K562 (cell line): Measurements from ENCODE around the gene FBXW8. TPM values are rescaled to one million over a fixed set of nuclear protein-coding genes. Genes with fewer than 3 reads are reported as not detected.

Source experiments
- ATAC-seq: fragments of 200-7000 bp; cut with Tn5 transposase; 3 replicates; pipeline ENCODE4 v1.9.1; 2020; ENCODE audit warnings: moderate library complexity
- Bru-seq: library from RNA; stranded (reverse); fragments of 400-500 nt; gene quantifications from one replicate; lab custom pipeline; 2021; lab: Mats Ljungman, UMichigan
- BruChase-seq, 2 experiments: library from RNA; stranded (reverse); fragments of 400-500 nt; gene quantifications; one replicate each; lab custom pipeline; 2021; lab: Mats Ljungman, UMichigan
- BruUV-seq: library from RNA; stranded (reverse); fragments of 400-500 nt; replicated peaks from 2 replicates; lab custom pipeline; 2021; lab: Mats Ljungman, UMichigan
- CTCF ChIA-PET: fragments of 300-600 bp; formaldehyde crosslinking; extraction: SDS; loops from one replicate; lab custom pipeline; 2021; ENCODE audit warnings: low intra/inter-chr PET ratio; lab: Yijun Ruan, JAX
- POLR2A ChIA-PET: fragments of 300-600, 350-650 bp; sonication (Branson Sonifier 250); formaldehyde crosslinking; extraction: SDS; loops from one replicate; lab custom pipeline; 2021; ENCODE audit warnings: antibody characterized with exemption, inconsistent platforms; lab: Yijun Ruan, JAX
- DNase-seq, 4 experiments: peaks; one replicate each; pipeline versions ENCODE4 v3.0.0 to v3.0.0-alpha.2; 2011 to 2018; ENCODE audit warnings: low spot score in 3 of 4, mixed read lengths in 3 of 4; ENCODE audit errors: extremely low read depth in 1 of 4
- FAIRE-seq: peaks from 2 replicates; lab custom pipeline; 2011; peaks lifted over from hg19 to GRCh38; lab: Jason Lieb, UNC
- H2AFZ ChIP-seq: 2 replicates; pipeline ENCODE4 v1.6.0; 2011; ENCODE audit warnings: low read depth, low read length, control low read depth, inconsistent platforms
- H3K27ac ChIP-seq: fragments of 200-600 bp; 3 replicates; pipeline ENCODE4 v1.8.0; 2011; ENCODE audit warnings: low read depth, mild to moderate bottlenecking, control low read depth, inconsistent platforms, low read length, moderate library complexity, mixed read lengths; ENCODE audit errors: extremely low read depth
- H3K27me3 ChIP-seq, 2 experiments: fragments of 300-600 bp in 1 of 2; 2 replicates in 1 of 2; 3 replicates in 1 of 2; pipeline versions ENCODE4 v1.6.0 to v1.8.0; 2011; ENCODE audit warnings: inconsistent platforms in 2 of 2, low read length in 2 of 2, mild to moderate bottlenecking in 1 of 2, mixed read lengths in 1 of 2, moderate library complexity in 1 of 2; ENCODE audit not compliant: control insufficient read depth in 2 of 2, insufficient read depth in 2 of 2
- H3K36me3 ChIP-seq: fragments of 300-600 bp; 3 replicates; pipeline ENCODE4 v1.8.0; 2011; ENCODE audit warnings: mild to moderate bottlenecking, low read length, inconsistent platforms; ENCODE audit not compliant: control insufficient read depth, insufficient read depth
- H3K4me1 ChIP-seq, 2 experiments: fragments of 200-600 bp in 1 of 2; replicated peaks in 1 of 2; 2 replicates in 1 of 2; 3 replicates in 1 of 2; pipeline versions ENCODE4 v1.5.1 to v1.8.0; 2011; ENCODE audit warnings: inconsistent platforms in 2 of 2, low read length in 2 of 2, mild to moderate bottlenecking in 1 of 2, mixed read lengths in 1 of 2, moderate library complexity in 1 of 2; ENCODE audit not compliant: control insufficient read depth in 2 of 2, insufficient read depth in 2 of 2
- H3K4me2 ChIP-seq: 2 replicates; pipeline ENCODE4 v1.6.1; 2011; ENCODE audit warnings: low read length, control low read depth, inconsistent platforms, mixed read lengths; ENCODE audit not compliant: insufficient read depth
- H3K4me3 ChIP-seq: fragments of 200-600 bp; sonication (generic), shearing (Covaris generic); 2 replicates; pipeline ENCODE4 v1.5.1; 2016; ENCODE audit warnings: control low read depth, inconsistent platforms
- H3K79me2 ChIP-seq: fragments of 200-600 bp; 3 replicates; pipeline ENCODE4 v1.8.0; 2011; ENCODE audit warnings: low read length, inconsistent platforms; ENCODE audit not compliant: control insufficient read depth, insufficient read depth
- H3K9ac ChIP-seq, 2 experiments: 2 replicates each; pipeline versions ENCODE4 v1.6.0 to v1.6.1; 2011; ENCODE audit warnings: low read depth in 2 of 2, low read length in 2 of 2, control low read depth in 1 of 2, inconsistent platforms in 1 of 2, mild to moderate bottlenecking in 1 of 2, mixed read lengths in 1 of 2; ENCODE audit not compliant: insufficient read depth in 1 of 2
- H3K9me1 ChIP-seq: one replicate; pipeline ENCODE4 v1.6.0; 2011; ENCODE audit warnings: inconsistent platforms, mild to moderate bottlenecking, low read length, moderate library complexity; ENCODE audit not compliant: control insufficient read depth, insufficient read depth
- H3K9me3 ChIP-seq: replicated peaks from 2 replicates; pipeline ENCODE4 v1.5.1; 2011; ENCODE audit warnings: low read depth, low read length, inconsistent platforms; ENCODE audit not compliant: control insufficient read depth, insufficient read depth
- H4K20me1 ChIP-seq: replicated peaks from 2 replicates; pipeline ENCODE4 v1.6.1; 2011; ENCODE audit warnings: low read length, inconsistent platforms, mixed read lengths; ENCODE audit not compliant: control insufficient read depth, insufficient read depth
- FOSL1 ChIP-seq: fragments of 200-800 bp; sonication (Bioruptor generic); conservative IDR thresholded peaks from 2 replicates; pipeline ENCODE4 v1.6.1; 2016; ENCODE audit warnings: missing genetic modification characterization, missing compliant biosample characterization
- KDM2B ChIP-seq: fragments of 250-450 bp; sonication (Bioruptor Pico); IDR thresholded peaks from 2 replicates; pipeline ENCODE4 v1.8.0; 2021; ENCODE audit warnings: mild to moderate bottlenecking, moderate library complexity
- RB1 ChIP-seq: fragments of 450-650 bp; IDR thresholded peaks from 2 replicates; pipeline ENCODE4 v1.6.1; 2017; ENCODE audit warnings: low read depth, mild to moderate bottlenecking
- SETDB1 ChIP-seq: IDR thresholded peaks from one replicate; pipeline ENCODE4 v1.6.1; 2012; ENCODE audit warnings: low read length, control low read depth, inconsistent platforms
- YBX1 ChIP-seq: fragments of 450-650 bp; IDR thresholded peaks from 2 replicates; pipeline ENCODE4 v1.7.1; 2016; ENCODE audit warnings: mild to moderate bottlenecking
- ZBTB7A ChIP-seq: IDR thresholded peaks from 2 replicates; pipeline ENCODE4 v1.6.1; 2011; ENCODE audit warnings: low read depth, mild to moderate bottlenecking, low read length, moderate library complexity, borderline replicate concordance; ENCODE audit not compliant: control insufficient read depth
- ZKSCAN1 ChIP-seq: fragments of 150-350 bp; IDR thresholded peaks from 2 replicates; pipeline ENCODE4 v1.6.1; 2016; ENCODE audit warnings: low read depth, low read length
- ZNF76 ChIP-seq: fragments of 250-450 bp; sonication (Bioruptor Pico); IDR thresholded peaks from 2 replicates; pipeline ENCODE4 v1.4.0; 2020; ENCODE audit warnings: mild to moderate bottlenecking, moderate library complexity, borderline replicate concordance
- WGBS: fragments of 100-300 bp; shearing (Covaris generic); methylation state at CpG from one replicate; pipeline ENCODE4 v1.1.6; 2016; ENCODE audit warnings: low coverage, mixed read lengths; ENCODE audit not compliant: insufficient coverage; ENCODE audit errors: missing lambda C conversion rate; 5-methylcytosine and 5-hydroxymethylcytosine counted together
- in situ Hi-C: fragments of 300-500 bp; cut with MboI; formaldehyde crosslinking; loops from 4 replicates; pipeline ENCODE4 v1.15.0; 2018; ENCODE audit warnings: inconsistent platforms, mixed read lengths
- intact Hi-C: fragments of 100-400 bp; cut with micrococcal nuclease; formaldehyde crosslinking; loops from 2 replicates; pipeline ENCODE4 v1.14.2; 2022
- long read RNA-seq, 3 experiments: library from polyadenylated mRNA in 2 of 3; library from RNA in 1 of 3; unstranded in 2 of 3; stranded (forward) in 1 of 3; transcript quantifications; one replicate each; pipeline ENCODE4 v2.0.0, GENCODE V29; 2019 to 2022
- polyA minus RNA-seq, 3 experiments: library from RNA; depleted of rRNA, polyadenylated mRNA; stranded (reverse); fragments of >200 nt; gene quantifications; 2 replicates each; pipeline ENCODE4 v1.2.3, GENCODE V29; 2011
- polyA plus RNA-seq, 8 experiments: library from polyadenylated mRNA; depleted of rRNA in 4 of 8; stranded (reverse) in 5 of 8; unstranded in 3 of 8; fragments of >200 nt; fragmentation: Nextera tagmentation in 2 of 8; fragmentation: Illumina TruSeq in 1 of 8; extraction: Ambion mirVana in 2 of 8; extraction: Trizol in 1 of 8; gene quantifications; 2 replicates each; pipeline versions ENCODE4 v1.2.1 to v1.2.3, GENCODE V29; 2011 to 2014; ENCODE audit warnings: inconsistent platforms in 1 of 8, missing spikeins in 1 of 8
- total RNA-seq, 7 experiments: library from RNA; depleted of rRNA in 6 of 7; stranded (reverse); fragments of >200 nt in 6 of 7; fragmentation: Illumina TruSeq in 2 of 7; extraction: Trizol in 2 of 7; gene quantifications; 2 replicates each; pipeline versions ENCODE4 v1.2.1 to v1.2.3, GENCODE V29; 2011 to 2021; ENCODE audit warnings: low replicate concordance in 1 of 7
- TF ChIP-seq, protein P1 (sequence below), 2 experiments: fragments of 150-350 bp in 1 of 2; IDR thresholded peaks; 2 replicates each; pipeline ENCODE4 v1.6.1; 2012 to 2016; ENCODE audit warnings: low read depth in 2 of 2, low read length in 2 of 2, mild to moderate bottlenecking in 1 of 2, moderate library complexity in 1 of 2

The FBXW8 gene, protein sequence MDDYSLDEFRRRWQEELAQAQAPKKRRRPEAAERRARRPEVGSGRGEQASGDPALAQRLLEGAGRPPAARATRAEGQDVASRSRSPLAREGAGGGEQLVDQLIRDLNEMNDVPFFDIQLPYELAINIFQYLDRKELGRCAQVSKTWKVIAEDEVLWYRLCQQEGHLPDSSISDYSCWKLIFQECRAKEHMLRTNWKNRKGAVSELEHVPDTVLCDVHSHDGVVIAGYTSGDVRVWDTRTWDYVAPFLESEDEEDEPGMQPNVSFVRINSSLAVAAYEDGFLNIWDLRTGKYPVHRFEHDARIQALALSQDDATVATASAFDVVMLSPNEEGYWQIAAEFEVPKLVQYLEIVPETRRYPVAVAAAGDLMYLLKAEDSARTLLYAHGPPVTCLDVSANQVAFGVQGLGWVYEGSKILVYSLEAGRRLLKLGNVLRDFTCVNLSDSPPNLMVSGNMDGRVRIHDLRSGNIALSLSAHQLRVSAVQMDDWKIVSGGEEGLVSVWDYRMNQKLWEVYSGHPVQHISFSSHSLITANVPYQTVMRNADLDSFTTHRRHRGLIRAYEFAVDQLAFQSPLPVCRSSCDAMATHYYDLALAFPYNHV
- total RNA-seq (2011; cell fraction: chromatin; rRNA removed; ENCODE audit: low replicate concordance) = 22.7 and 26.4 TPM in 2 replicates
- 9.8 and 11.3 TPM in 2 replicates for total RNA-seq (2011; cell fraction: nucleolus; rRNA removed)
- total RNA-seq (2011; cell fraction: nucleoplasm; rRNA removed) = 17.7 and 31.7 TPM in 2 replicates
- total RNA-seq (2014; rRNA removed) (6.7 and 7.0 TPM in 2 replicates), total RNA-seq (2014; rRNA removed; fragmentation: Illumina TruSeq; extraction: Trizol) (2.7 and 3.9 TPM in 2 replicates), total RNA-seq (2015; rRNA removed; fragmentation: Illumina TruSeq; extraction: Trizol) (4.0 and 4.1 TPM in 2 replicates), total RNA-seq (2021) (8.1 and 8.3 TPM in 2 replicates), polyA plus RNA-seq (2011; rRNA removed) (6.7 and 9.7 TPM in 2 replicates), polyA plus RNA-seq (2014; fragmentation: Illumina TruSeq; extraction: Trizol) (4.8 and 6.2 TPM in 2 replicates), polyA plus RNA-seq (2014; fragmentation: Nextera tagmentation; extraction: Ambion mirVana) (under 1 TPM; 0.58 to 0.69 TPM), polyA plus RNA-seq (2014; rRNA removed) (3.6 and 4.4 TPM in 2 replicates), polyA minus RNA-seq (2011; rRNA and poly(A)+ RNA removed) (15.4 and 19.4 TPM in 2 replicates), Bru-seq, nascent RNA (percentile 68 among the genes with signal in this experiment), BruChase-seq, experiment 1, labeled RNA remaining after a 2-hour chase (percentile 65 among the genes with signal in this experiment), BruChase-seq, experiment 2, labeled RNA remaining after a 6-hour chase (percentile 62 among the genes with signal in this experiment)
- 6.4 and 7.3 TPM in 2 replicates for polyA plus RNA-seq (2011; cell fraction: cytosol; rRNA removed)
- 13.8 and 15.6 TPM in 2 replicates for polyA plus RNA-seq (2011; cell fraction: nucleus; rRNA removed)
- 4.6 and 9.9 TPM in 2 replicates for polyA plus RNA-seq (2012)
- 5.4 and 9.7 TPM in 2 replicates for polyA minus RNA-seq (2011; cell fraction: cytosol; rRNA and poly(A)+ RNA removed)
- 9.0 and 12.6 TPM in 2 replicates for polyA minus RNA-seq (2011; cell fraction: nucleus; rRNA and poly(A)+ RNA removed)
- long read RNA-seq, experiment 1, full-length matches to known transcripts = 12 of 36 reads
- long read RNA-seq, experiment 1, partial matches to known transcripts = 4 of 36 reads
- long read RNA-seq, experiment 1, other reads (novel, unspliced or antisense) = 20 of 36 reads
- long read RNA-seq, experiment 2, full-length matches to known transcripts = 2 of 6 reads
- long read RNA-seq, experiment 2, partial matches to known transcripts = 0 of 6 reads
- long read RNA-seq, experiment 2, other reads (novel, unspliced or antisense) = 4 of 6 reads
- long read RNA-seq, experiment 3, full-length matches to known transcripts = 1 of 1 reads
- long read RNA-seq, experiment 3, partial matches to known transcripts = 0 of 1 reads
- long read RNA-seq, experiment 3, other reads (novel, unspliced or antisense) = 0 of 1 reads

DNA sequence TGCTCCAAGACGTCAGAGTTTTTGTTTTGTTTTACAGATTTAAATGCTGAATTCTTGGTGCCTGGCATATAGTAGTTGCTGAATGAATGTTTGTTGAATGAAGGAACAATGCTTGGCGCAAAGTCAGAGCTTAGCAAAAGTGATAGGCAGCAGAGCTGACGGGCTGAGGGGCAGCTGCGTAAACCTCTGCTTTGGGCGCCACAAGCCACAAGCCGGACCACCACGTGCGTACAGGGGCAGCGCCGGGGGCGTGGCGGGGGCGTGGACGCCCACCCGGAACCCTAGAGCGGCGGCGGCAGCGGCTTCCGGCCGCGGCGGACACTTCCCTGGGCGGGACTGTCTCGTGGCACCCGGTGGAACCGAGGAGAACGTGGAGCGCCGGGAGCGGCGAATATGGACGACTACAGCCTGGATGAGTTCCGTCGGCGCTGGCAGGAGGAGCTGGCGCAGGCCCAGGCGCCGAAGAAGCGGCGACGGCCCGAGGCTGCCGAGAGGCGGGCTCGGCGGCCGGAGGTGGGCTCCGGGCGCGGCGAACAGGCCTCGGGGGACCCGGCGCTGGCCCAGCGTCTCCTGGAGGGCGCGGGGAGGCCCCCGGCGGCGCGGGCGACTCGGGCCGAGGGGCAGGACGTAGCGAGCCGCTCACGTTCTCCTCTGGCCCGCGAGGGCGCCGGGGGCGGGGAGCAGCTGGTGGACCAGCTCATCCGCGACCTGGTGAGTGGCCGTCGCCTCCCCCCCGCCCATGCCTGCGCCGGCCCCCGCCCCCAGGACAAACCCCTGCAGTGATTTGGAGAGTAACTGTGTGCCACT is at the start of gene FBXW8:
FBXW8 (plus strand) TSS at position 306 of the 807 bp plus-strand sequence; CDS start at position 394, 88 bp downstream.
- peak within 1 kb of the TSS; percentile 99 for H2AFZ ChIP-seq
- peak within 1 kb of the TSS; percentile 90 for H3K4me3 ChIP-seq
- H3K4me2 ChIP-seq = peak within 1 kb of the TSS; percentile 84
- intact Hi-C loops = no loop called here
- in situ Hi-C loops = no loop called here
- H3K9me3 ChIP-seq = no peaks in the 10 kb centered on the region
- peaks cover 40% of the 10 kb centered on the region for H3K79me2 ChIP-seq
- BruUV-seq = no TSS peak
- H3K36me3 ChIP-seq = peaks cover 10% of the 10 kb centered on the region; the same call in 2 of the 3 replicates
- POLR2A ChIA-PET = interaction anchor here (0.5 kb wide), 1 partner anchor 10 kb away, joined by 3 read pairs; no protein-coding TSS in a partner anchor
- H3K9me1 ChIP-seq = no peaks in the 10 kb centered on the region
- H3K9ac ChIP-seq = peak within 1 kb of the TSS; percentile 87 to 98
- WGBS = 2% methylated on average over 32 of the region's 82 CpGs
- CTCF ChIA-PET = interaction anchor here (0.6 kb wide), 1 partner anchor 41 kb away, joined by 5 read pairs; no protein-coding TSS in a partner anchor
- no peaks in the 10 kb centered on the region for H4K20me1 ChIP-seq
- H3K27ac ChIP-seq = peak within 1 kb of the TSS; percentile 81
- no peaks in the 10 kb centered on the region; a peak in 1 of 5 replicates for H3K27me3 ChIP-seq
- FAIRE-seq (peak; percentile 69), ATAC-seq (peak; percentile 96), DNase-seq (peak; percentile 87 to 93 (median 90))
- peaks cover 2 to 19% of the 10 kb centered on the region in 2 experiments; a peak in 4 of 5 replicates for H3K4me1 ChIP-seq
- peak; percentile 100 for TF ChIP-seq ZBTB7A
- TF ChIP-seq KDM2B (CRISPR knock-in tag) = no peak
- no peak for TF ChIP-seq SETDB1
- TF ChIP-seq ZKSCAN1 = 0 out of 2 replicates have a peak, but pooled peaks have one; percentile 35
- TF ChIP-seq FOSL1 = peak; percentile 33; the same call in 1 of the 2 replicates
- TF ChIP-seq, protein P1, sequence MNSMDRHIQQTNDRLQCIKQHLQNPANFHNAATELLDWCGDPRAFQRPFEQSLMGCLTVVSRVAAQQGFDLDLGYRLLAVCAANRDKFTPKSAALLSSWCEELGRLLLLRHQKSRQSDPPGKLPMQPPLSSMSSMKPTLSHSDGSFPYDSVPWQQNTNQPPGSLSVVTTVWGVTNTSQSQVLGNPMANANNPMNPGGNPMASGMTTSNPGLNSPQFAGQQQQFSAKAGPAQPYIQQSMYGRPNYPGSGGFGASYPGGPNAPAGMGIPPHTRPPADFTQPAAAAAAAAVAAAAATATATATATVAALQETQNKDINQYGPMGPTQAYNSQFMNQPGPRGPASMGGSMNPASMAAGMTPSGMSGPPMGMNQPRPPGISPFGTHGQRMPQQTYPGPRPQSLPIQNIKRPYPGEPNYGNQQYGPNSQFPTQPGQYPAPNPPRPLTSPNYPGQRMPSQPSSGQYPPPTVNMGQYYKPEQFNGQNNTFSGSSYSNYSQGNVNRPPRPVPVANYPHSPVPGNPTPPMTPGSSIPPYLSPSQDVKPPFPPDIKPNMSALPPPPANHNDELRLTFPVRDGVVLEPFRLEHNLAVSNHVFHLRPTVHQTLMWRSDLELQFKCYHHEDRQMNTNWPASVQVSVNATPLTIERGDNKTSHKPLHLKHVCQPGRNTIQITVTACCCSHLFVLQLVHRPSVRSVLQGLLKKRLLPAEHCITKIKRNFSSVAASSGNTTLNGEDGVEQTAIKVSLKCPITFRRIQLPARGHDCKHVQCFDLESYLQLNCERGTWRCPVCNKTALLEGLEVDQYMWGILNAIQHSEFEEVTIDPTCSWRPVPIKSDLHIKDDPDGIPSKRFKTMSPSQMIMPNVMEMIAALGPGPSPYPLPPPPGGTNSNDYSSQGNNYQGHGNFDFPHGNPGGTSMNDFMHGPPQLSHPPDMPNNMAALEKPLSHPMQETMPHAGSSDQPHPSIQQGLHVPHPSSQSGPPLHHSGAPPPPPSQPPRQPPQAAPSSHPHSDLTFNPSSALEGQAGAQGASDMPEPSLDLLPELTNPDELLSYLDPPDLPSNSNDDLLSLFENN (IDR thresholded peaks at IDR 0.05; ENCODE audit: low read depth in 2 of 2, low read length in 2 of 2) = peak in 1 of 2 experiments; percentile 55; a peak in 1 of 4 replicates
- TF ChIP-seq ZNF76 = 0 out of 2 replicates have a peak, but pooled peaks have one; percentile 18
- peak; percentile 92 for TF ChIP-seq RB1
- TF ChIP-seq YBX1 = no peak
